ENCODE results near the gene ZNF423.

ZNF423 gene

GRCh38 chr16:49623501-49624266 is 232.2 kb downstream of the ZNF423 start:
- H3K27ac ChIP-seq = no peak overlapping the region
- H3K4me3 ChIP-seq = no peak overlapping the region

GRCh38 chr16:49622421-49623402 is 233.2 kb downstream of the ZNF423 start:
- Histone ChIP-seq H3K4me3 (no peak overlapping the region), H3K27ac (no peak overlapping the region)

DNA sequence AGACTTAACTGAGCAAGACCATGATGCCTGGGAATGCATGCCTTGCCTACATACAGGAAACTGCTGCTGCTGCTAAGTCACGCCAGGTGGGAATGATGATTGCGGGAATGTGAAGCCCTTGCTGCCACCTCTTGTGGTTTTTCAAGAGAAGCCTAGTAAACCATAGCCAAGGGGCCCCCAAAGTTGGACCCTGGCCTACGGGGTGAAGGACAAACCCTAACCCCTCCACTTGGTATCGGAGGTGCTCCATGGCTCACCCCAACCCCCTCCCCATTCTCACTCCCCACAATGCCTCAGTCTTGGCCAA is 233.9 kb downstream of the ZNF423 start:
- H3K4me3 ChIP-seq = no peak overlapping the region
- H3K27ac ChIP-seq = no peak overlapping the region

DNA sequence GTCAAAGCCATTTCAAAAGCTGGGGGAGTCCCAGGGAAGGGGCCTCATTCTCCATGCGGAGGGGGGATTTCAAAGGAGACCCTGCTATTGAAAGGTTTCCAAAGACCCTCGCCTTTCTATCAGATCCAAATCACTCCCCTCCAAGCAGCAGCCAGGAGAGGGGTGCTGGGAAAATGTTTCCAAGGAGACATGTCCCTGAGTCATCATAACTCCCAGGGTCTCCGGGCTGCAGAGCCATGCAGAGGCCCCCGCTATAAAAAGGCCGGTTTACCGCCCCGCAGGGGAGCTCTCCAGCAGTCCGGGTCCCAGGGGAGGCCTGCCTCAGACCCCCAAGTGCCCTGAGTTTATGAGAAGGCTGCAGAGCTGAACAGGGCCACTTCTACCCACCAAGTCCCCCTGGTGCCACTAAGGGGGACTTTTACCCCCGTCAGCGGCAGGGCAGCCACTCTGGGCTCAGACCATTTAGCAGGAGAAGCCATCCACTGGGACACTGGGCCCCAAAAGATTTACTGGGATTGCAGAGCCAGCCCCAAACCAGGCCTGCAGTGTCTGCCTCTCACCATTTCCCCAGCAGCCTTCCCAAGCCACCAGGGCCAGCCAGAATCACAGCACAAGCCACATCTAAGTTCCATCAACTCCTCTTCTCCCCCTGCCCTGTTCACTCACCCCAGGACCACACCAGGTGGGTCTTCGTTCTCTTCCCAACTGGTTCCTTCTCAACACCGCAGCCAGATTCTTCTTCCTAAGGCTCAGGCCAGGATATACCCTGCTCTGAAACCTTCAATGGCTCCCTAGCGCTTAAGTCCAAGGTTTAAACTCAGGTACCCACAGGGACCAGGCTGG is 234.4 kb downstream of the ZNF423 start:
- no peak overlapping the region for H3K4me3 ChIP-seq
- peak overlapping the region in 7 of 21 experiments; percentile 13 to 69 (median 29) for H3K27ac ChIP-seq

- Histone ChIP-seq H3K27ac (peak overlapping the region in 10 of 21 experiments; percentile 5 to 69 (median 29)), H3K4me3 (no peak overlapping the region)
Observed at GRCh38 chr16:49620869-49621240, 235.1 kb downstream of the ZNF423 start.

GRCh38 chr16:49620158-49620868 is 235.6 kb downstream of the ZNF423 start:
- peak overlapping the region in 10 of 21 experiments; percentile 5 to 69 (median 29) for H3K27ac ChIP-seq
- H3K4me3 ChIP-seq = no peak overlapping the region

GRCh38 chr16:49619811-49620157 is 236.1 kb downstream of the ZNF423 start:
- Histone ChIP-seq H3K4me3 (no peak overlapping the region), H3K27ac (no peak overlapping the region)

DNA sequence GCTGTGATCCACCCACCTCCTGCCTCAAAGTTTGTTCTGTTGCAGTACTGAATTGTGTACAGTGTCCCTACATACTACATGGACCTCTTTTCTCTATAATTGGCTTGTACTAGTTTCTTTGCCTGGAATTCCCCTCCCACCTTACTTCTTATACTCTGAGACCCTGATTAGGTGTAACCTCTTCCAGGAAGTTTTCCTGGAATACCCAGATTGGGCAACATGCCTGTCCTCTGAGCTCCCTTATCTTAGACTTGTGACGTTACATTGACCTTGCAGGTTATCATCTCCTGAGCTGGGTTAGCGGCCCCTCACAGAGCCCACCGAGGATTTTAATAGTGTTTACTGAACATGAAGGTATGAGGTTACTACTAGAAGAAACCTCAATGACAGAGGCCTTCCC is 237.0 kb downstream of the ZNF423 start:
- Histone ChIP-seq H3K27ac (no peak overlapping the region), H3K4me3 (no peak overlapping the region)

- Histone ChIP-seq H3K27ac (no peak overlapping the region), H3K4me3 (no peak overlapping the region)
Observed at GRCh38 chr16:49617710-49618330, 238.1 kb downstream of the ZNF423 start.

DNA sequence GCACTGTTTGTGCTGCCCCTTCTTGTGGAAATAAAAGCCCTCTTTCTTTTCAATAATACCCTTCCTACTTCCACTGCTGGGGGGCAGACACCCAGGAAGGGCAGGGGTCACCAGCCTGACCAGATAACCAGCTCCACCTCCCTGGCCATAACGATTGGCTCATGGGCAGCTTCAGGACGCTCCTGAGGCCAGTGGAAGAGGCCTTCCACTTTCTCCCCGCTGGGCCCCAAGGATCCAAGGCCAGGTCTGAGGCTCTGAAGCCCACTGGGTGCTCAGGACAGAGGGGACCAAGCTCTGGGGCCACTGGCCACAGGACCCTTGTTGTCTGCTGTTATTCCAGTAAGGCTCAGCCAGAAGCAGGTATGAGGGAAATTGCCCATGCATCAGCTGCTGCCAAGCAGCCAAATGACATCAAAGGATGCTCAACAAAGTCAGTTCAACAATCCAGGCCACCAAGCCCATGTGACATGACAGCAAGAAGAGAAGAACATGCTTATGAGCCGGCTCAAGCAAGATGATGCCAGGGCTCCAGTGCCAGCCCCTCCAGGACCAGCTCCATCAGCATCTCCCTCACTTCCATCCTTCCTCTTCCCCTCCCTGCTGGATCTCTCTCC is 238.8 kb downstream of the ZNF423 start:
- H3K27ac ChIP-seq = no peak overlapping the region
- H3K4me3 ChIP-seq = no peak overlapping the region

- H3K27ac ChIP-seq = no peak overlapping the region
- H3K4me3 ChIP-seq = no peak overlapping the region
Observed at GRCh38 chr16:49615576-49615975, 240.3 kb downstream of the ZNF423 start.

DNA sequence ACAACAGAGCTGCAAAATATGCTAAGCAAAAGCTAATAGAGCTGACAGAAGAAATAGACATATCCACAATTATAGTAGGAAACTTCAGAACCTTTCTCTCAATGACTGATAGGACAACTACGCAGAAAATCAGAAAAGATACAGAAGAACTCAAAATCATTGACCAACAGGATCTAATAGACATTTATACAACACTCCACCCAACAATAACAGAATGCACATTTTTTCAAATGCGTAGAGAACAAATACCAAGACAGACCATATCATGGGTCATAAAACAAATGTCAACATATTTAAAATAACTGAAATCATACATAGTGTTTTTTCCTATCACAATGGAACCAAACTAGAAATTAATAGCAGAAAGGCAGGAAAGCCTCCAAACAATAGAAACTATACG is 244.9 kb downstream of the ZNF423 start:
- H3K27ac ChIP-seq = no peak overlapping the region
- H3K4me3 ChIP-seq = no peak overlapping the region

GRCh38 chr16:49608779-49609178 is 247.1 kb downstream of the ZNF423 start:
- H3K4me3 ChIP-seq = no peak overlapping the region
- no peak overlapping the region for H3K27ac ChIP-seq

GRCh38 chr16:49608098-49608497 is 247.8 kb downstream of the ZNF423 start:
- Histone ChIP-seq H3K4me3 (no peak overlapping the region), H3K27ac (no peak overlapping the region)

- Histone ChIP-seq H3K27ac (no peak overlapping the region), H3K4me3 (no peak overlapping the region)
Observed at GRCh38 chr16:49605536-49606254, 250.2 kb downstream of the ZNF423 start.

DNA sequence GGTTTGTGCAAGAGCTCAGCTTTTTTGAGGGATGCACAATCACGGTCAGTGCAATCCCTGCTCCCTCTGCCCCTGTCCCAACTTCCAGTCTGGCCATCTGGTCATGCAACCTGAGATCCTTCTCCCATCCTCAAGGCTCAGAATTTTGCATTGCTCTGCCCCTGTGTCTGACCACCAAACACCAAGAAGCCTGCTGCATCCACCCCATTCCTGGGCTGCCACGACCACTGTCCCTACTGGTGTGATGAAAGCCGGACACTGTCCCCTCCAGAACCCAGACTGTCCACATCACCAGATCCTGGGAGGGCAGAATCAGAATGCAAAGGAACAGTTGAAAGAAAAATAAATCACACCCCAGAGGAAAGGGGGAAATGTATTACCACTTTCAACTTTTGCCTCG is 251.3 kb downstream of the ZNF423 start:
- Histone ChIP-seq H3K27ac (no peak overlapping the region), H3K4me3 (no peak overlapping the region)

GRCh38 chr16:49603956-49604355 is 252.0 kb downstream of the ZNF423 start:
- Histone ChIP-seq H3K4me3 (no peak overlapping the region), H3K27ac (no peak overlapping the region)

DNA sequence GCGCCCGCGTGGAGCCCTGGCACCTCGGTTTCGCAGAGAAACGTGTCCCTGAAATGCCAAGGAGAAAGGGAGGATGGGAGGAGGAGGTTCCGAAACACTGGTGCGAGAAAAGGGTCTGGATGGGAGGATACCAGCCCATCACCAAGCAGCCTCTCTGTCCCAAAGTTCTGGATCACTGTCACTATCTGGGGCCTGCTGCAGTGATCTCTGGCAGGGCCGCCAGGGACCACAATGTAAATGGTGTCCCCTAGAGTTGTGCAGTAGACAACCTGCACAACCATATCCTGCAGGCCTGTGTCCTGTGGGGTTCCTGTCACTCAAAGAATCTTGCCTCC is 253.0 kb downstream of the ZNF423 start:
- Histone ChIP-seq H3K27ac (no peak overlapping the region), H3K4me3 (no peak overlapping the region)
